Measurements from ENCODE around the gene AAMP.

Gene AAMP

DNA sequence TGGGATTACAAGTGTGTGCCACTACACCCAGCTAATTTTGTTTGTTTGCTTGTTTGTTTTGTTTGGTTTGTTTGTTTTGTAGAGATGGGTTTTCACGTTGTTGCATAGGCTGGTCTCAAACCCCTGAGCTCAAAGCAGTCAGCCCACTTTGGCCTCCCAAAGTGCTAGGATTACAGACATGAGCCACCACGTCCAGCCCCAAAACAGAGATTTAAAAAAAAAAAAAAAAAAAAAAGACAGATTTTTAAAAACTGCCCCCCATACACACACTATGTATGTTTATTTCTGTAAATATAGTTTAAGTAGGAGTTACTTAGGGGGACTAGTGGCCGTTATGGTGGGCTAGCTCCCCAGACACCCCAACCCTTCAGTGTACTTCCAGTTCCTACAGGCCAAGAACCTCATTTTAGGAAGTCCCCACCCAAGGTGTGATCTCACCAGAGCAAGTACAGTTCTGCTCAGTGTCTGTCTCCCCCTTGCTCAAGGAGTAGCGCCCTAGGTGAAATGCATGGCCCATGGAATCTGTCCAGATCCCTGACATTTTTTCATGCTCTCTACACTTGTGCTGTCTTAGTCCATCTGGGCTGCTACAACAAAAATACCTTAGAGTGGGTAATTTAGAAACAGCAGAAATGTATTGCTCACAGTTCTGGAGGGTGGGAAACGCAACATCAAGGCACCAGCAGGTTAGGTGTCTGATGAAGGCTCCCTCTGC lies 23.9 kb upstream of the AAMP start:
- TF ChIP-seq CTCF (IDR thresholded peaks at IDR 0.05; ENCODE audit: borderline replicate concordance, insufficient read depth, low read depth, low read length), result no peak
- no peak overlapping the region for H3K4me3 ChIP-seq (ENCODE audit: low read depth, low read length)

- TF ChIP-seq CTCF (IDR thresholded peaks at IDR 0.05; ENCODE audit: borderline replicate concordance, insufficient read depth, low read depth, low read length), result peak; percentile 93
These were observed 22.4 kb upstream of the AAMP start, which contains the start of gene TMBIM1 for GRCh38 chr2:218292048-218293014. Gene TMBIM1, minus strand, starts transcription at chr2:218292503. Its CDS starts 10,362 bp downstream, at chr2:218282141.

GRCh38 chr2:218291318-218292047 lies 21.5 kb upstream of the AAMP start:
- peak overlapping the region; percentile 79 for H3K4me3 ChIP-seq (ENCODE audit: low read depth, low read length)
- no peak for TF ChIP-seq CTCF (IDR thresholded peaks at IDR 0.05; ENCODE audit: borderline replicate concordance, insufficient read depth, low read depth, low read length)

More at GRCh38 chr2:218292048-218293014, 22.4 kb upstream of the AAMP start, which contains the start of gene TMBIM1:
- peak within 1 kb of the TSS; percentile 79 for H3K4me3 ChIP-seq (ENCODE audit: low read depth, low read length)

- TF ChIP-seq CTCF (IDR thresholded peaks at IDR 0.05; ENCODE audit: borderline replicate concordance, insufficient read depth, low read depth, low read length), result no peak
- peak overlapping the region; percentile 79 for H3K4me3 ChIP-seq (ENCODE audit: low read depth, low read length)
These were observed 20.7 kb upstream of the AAMP start for GRCh38 chr2:218290316-218291261.

DNA sequence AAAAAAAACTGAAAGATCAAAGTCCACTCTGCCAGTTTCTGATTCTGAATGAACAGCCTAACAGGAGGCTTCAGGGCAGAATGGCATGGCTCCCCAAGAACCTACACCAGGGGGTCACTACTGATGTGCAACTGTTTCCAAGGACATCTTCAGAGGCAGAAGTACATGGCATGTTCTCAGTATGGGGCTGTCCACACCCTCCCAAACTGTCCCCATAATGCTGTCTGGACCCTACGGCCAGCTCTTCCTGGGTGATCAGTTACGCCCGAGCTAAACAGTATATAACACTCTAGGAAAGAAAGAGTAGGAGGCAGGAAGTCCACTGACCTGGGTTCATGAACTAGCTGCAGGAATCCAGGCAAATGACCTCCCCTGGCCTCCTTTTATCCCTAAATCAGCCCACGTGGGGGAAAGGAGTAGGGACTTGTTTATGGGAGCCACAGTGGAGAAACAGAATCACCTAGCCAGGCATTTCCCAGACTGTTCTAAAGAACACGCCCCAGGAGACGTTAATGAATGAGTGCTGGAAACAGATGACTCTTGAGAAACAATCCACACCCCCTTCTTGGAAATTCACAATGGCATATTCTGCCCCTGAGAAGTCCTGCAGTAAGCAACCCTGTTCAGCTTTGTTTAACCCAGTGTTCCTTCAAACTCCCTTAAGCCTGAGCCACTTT lies 19.8 kb upstream of the AAMP start:
- H3K4me3 ChIP-seq (ENCODE audit: low read depth, low read length), result no peak overlapping the region
- no peak for TF ChIP-seq CTCF (IDR thresholded peaks at IDR 0.05; ENCODE audit: borderline replicate concordance, insufficient read depth, low read depth, low read length)
